Astrocyte (in vitro differentiated cells and primary cell): ENCODE data around the gene KLHDC8B. TPM values are rescaled to one million over a fixed set of nuclear protein-coding genes. Genes with fewer than 3 reads are reported as not detected.
A peak's percentile ranks its signal among the peaks of the same experiment; 100 is the strongest.

Experiments used
- DNase-seq: peaks from one replicate; pipeline ENCODE4 v3.0.0-alpha.2; 2010; ENCODE audit warnings: low read depth
- FAIRE-seq: peaks from 2 replicates; lab custom pipeline; 2011; peaks lifted over from hg19 to GRCh38; lab: Jason Lieb, UNC
- H2AFZ ChIP-seq: 2 replicates; pipeline ENCODE4 v1.6.0; 2012; ENCODE audit warnings: low read depth, low read length, inconsistent platforms
- H3K27ac ChIP-seq: 2 replicates; pipeline ENCODE4 v1.5.1; 2011; ENCODE audit warnings: low read depth, low read length, inconsistent platforms
- H3K27me3 ChIP-seq: 2 replicates; pipeline ENCODE4 v1.6.0; 2011; ENCODE audit warnings: low read length, inconsistent platforms; ENCODE audit not compliant: insufficient read depth
- H3K36me3 ChIP-seq: 2 replicates; pipeline ENCODE4 v1.5.1; 2011; ENCODE audit warnings: low read length, inconsistent platforms; ENCODE audit not compliant: insufficient read depth
- H3K4me1 ChIP-seq: 2 replicates; pipeline ENCODE4 v1.5.1; 2011; ENCODE audit warnings: low read length, inconsistent platforms; ENCODE audit not compliant: insufficient read depth
- H3K4me2 ChIP-seq: 2 replicates; pipeline ENCODE4 v1.6.0; 2012; ENCODE audit warnings: low read length, inconsistent platforms
- H3K4me3 ChIP-seq: 2 replicates; pipeline ENCODE4 v1.5.1; 2011; ENCODE audit warnings: low read depth, mild to moderate bottlenecking, low read length, inconsistent platforms; ENCODE audit not compliant: insufficient read depth
- H3K79me2 ChIP-seq: 2 replicates; pipeline ENCODE4 v1.6.0; 2012; ENCODE audit warnings: mild to moderate bottlenecking, low read length, inconsistent platforms; ENCODE audit not compliant: insufficient read depth
- H3K9ac ChIP-seq: 2 replicates; pipeline ENCODE4 v1.6.0; 2012; ENCODE audit warnings: mild to moderate bottlenecking, low read length, inconsistent platforms
- H3K9me3 ChIP-seq: 2 replicates; pipeline ENCODE4 v1.5.1; 2012; ENCODE audit warnings: low read depth, mild to moderate bottlenecking, low read length, inconsistent platforms; ENCODE audit not compliant: insufficient read depth
- H4K20me1 ChIP-seq: 2 replicates; pipeline ENCODE4 v1.6.0; 2012; ENCODE audit warnings: low read length, inconsistent platforms; ENCODE audit not compliant: insufficient read depth
- H3K27ac Mint-ChIP-seq: one replicate; pipeline ENCODE4 v1.8.0; 2021; ENCODE audit warnings: mild to moderate bottlenecking, mixed read lengths; ENCODE audit not compliant: unreplicated experiment
- H3K27me3 Mint-ChIP-seq: one replicate; pipeline ENCODE4 v1.8.0; 2021; ENCODE audit warnings: low read depth, mixed read lengths; ENCODE audit not compliant: unreplicated experiment
- H3K36me3 Mint-ChIP-seq: one replicate; pipeline ENCODE4 v1.8.0; 2021; ENCODE audit warnings: low read depth, mixed read lengths; ENCODE audit not compliant: unreplicated experiment
- H3K4me1 Mint-ChIP-seq: one replicate; pipeline ENCODE4 v1.8.0; 2021; ENCODE audit warnings: low read depth, mixed read lengths; ENCODE audit not compliant: unreplicated experiment
- H3K4me3 Mint-ChIP-seq: one replicate; pipeline ENCODE4 v1.8.0; 2021; ENCODE audit warnings: mild to moderate bottlenecking, moderate library complexity, mixed read lengths; ENCODE audit not compliant: unreplicated experiment
- H3K9me3 Mint-ChIP-seq: one replicate; pipeline ENCODE4 v1.8.0; 2021; ENCODE audit warnings: mild to moderate bottlenecking, mixed read lengths; ENCODE audit not compliant: unreplicated experiment
- CTCF ChIP-seq: IDR thresholded peaks from 2 replicates; pipeline ENCODE4 v1.5.1; 2011; ENCODE audit warnings: low read depth, mild to moderate bottlenecking, inconsistent platforms, low read length, moderate library complexity; ENCODE audit not compliant: insufficient read depth
- EZH2 ChIP-seq: IDR thresholded peaks from 2 replicates; pipeline ENCODE4 v1.6.1; 2012; ENCODE audit warnings: mild to moderate bottlenecking, low read length, inconsistent platforms; ENCODE audit not compliant: insufficient read depth
- total RNA-seq: library from RNA; stranded (reverse); gene quantifications from 2 replicates; pipeline ENCODE4 v1.2.1, GENCODE V29; 2021

KLHDC8B gene
- total RNA-seq, 1 donor from 2014 or later, result 31.6 TPM

GRCh38 chr3:49181351-49181750 is 10.0 kb downstream of the KLHDC8B start:
- no peak overlapping the region for H3K27ac ChIP-seq
- no peaks in the 10 kb centered on the region for H3K9me3 ChIP-seq
- Mint-ChIP-seq H3K9me3 (peaks cover 3% of the 10 kb centered on the region), H3K27me3 (peaks cover 5% of the 10 kb centered on the region), H3K36me3 (peaks cover 20% of the 10 kb centered on the region), H3K4me1 (no peaks in the 10 kb centered on the region), H3K4me3 (no peak overlapping the region), H3K27ac (peak overlapping the region; percentile 12)
- H3K4me1 ChIP-seq, result no peaks in the 10 kb centered on the region
- no peak overlapping the region for H2AFZ ChIP-seq
- no peak overlapping the region for H3K4me2 ChIP-seq
- FAIRE-seq (no peak), DNase-seq (no peak)
- H4K20me1 ChIP-seq, result peaks cover 6% of the 10 kb centered on the region
- no peak overlapping the region for H3K4me3 ChIP-seq
- no peak overlapping the region for H3K9ac ChIP-seq
- H3K36me3 ChIP-seq, result no peaks in the 10 kb centered on the region
- H3K79me2 ChIP-seq, result no peaks in the 10 kb centered on the region
- TF ChIP-seq CTCF (no peak), EZH2 (no peak)
- H3K27me3 ChIP-seq, result no peaks in the 10 kb centered on the region

GRCh38 chr3:49182682-49183081 is 11.3 kb downstream of the KLHDC8B start:
- TF ChIP-seq EZH2 (no peak), CTCF (no peak)

GRCh38 chr3:49183873-49184272 is 12.5 kb downstream of the KLHDC8B start:
- H3K9ac ChIP-seq, result no peak overlapping the region
- no peaks in the 10 kb centered on the region for H3K4me1 ChIP-seq
- DNase-seq (no peak), FAIRE-seq (no peak)
- Mint-ChIP-seq H3K27ac (no peak overlapping the region), H3K27me3 (peaks cover 4% of the 10 kb centered on the region), H3K4me1 (no peaks in the 10 kb centered on the region), H3K9me3 (peaks cover 3% of the 10 kb centered on the region), H3K36me3 (peaks cover 6% of the 10 kb centered on the region), H3K4me3 (no peak overlapping the region)
- no peak overlapping the region for H3K27ac ChIP-seq
- H3K36me3 ChIP-seq, result no peaks in the 10 kb centered on the region
- H3K27me3 ChIP-seq, result no peaks in the 10 kb centered on the region
- no peaks in the 10 kb centered on the region for H3K9me3 ChIP-seq
- H2AFZ ChIP-seq, result no peak overlapping the region
- no peak overlapping the region for H3K4me3 ChIP-seq
- TF ChIP-seq CTCF, result no peak
- no peak for TF ChIP-seq EZH2
- no peaks in the 10 kb centered on the region for H4K20me1 ChIP-seq
- no peak overlapping the region for H3K4me2 ChIP-seq
- H3K79me2 ChIP-seq, result no peaks in the 10 kb centered on the region

More at GRCh38 chr3:49182682-49183081, 11.3 kb downstream of the KLHDC8B start:
- H3K4me2 ChIP-seq, result no peak overlapping the region
- no peak for FAIRE-seq
- H4K20me1 ChIP-seq, result no peaks in the 10 kb centered on the region
- no peak for DNase-seq
- no peak overlapping the region for H2AFZ ChIP-seq
- no peaks in the 10 kb centered on the region for H3K79me2 ChIP-seq
- Mint-ChIP-seq H3K36me3 (peaks cover 16% of the 10 kb centered on the region), H3K27ac (no peak overlapping the region), H3K4me3 (no peak overlapping the region), H3K9me3 (peaks cover 3% of the 10 kb centered on the region), H3K4me1 (no peaks in the 10 kb centered on the region), H3K27me3 (peaks cover 5% of the 10 kb centered on the region)
- no peaks in the 10 kb centered on the region for H3K9me3 ChIP-seq
- no peaks in the 10 kb centered on the region for H3K36me3 ChIP-seq
- H3K27me3 ChIP-seq, result no peaks in the 10 kb centered on the region
- no peak overlapping the region for H3K9ac ChIP-seq
- no peaks in the 10 kb centered on the region for H3K4me1 ChIP-seq
- H3K27ac ChIP-seq, result no peak overlapping the region
- H3K4me3 ChIP-seq, result no peak overlapping the region
